ENCODE measurements around the gene PLA2G2A.

Gene PLA2G2A

GRCh38 chr1:19974822-19975416, 4.5 kb downstream of the PLA2G2A start:
- Histone ChIP-seq H3K27ac (ENCODE audit: low read length) (no peak overlapping the region), H3K4me1 (ENCODE audit: low read length) (no peaks in the 10 kb centered on the region), H4K20me1 (ENCODE audit: insufficient read depth, low read length) (no peaks in the 10 kb centered on the region), H3K4me2 (ENCODE audit: low read depth, low read length) (no peak overlapping the region), H3K27me3 (replicated peaks; ENCODE audit: insufficient read depth, low read length) (peaks cover 70% of the 10 kb centered on the region), H3K36me3 (replicated peaks; ENCODE audit: insufficient read depth, low read length) (no peaks in the 10 kb centered on the region), H3K9me3 (replicated peaks; ENCODE audit: insufficient read depth, low read length) (no peaks in the 10 kb centered on the region), H3K9ac (ENCODE audit: low read length) (no peak overlapping the region), H2AFZ (ENCODE audit: low read length) (no peak overlapping the region), H3F3A (ENCODE audit: insufficient read depth, low read length) (no peaks in the 10 kb centered on the region), H3K4me3 (ENCODE audit: low read length) (no peak overlapping the region), H3K9me2 (replicated peaks; ENCODE audit: insufficient read depth, low read length) (no peaks in the 10 kb centered on the region), H3K79me2 (ENCODE audit: low read length) (no peaks in the 10 kb centered on the region)
- TF ChIP-seq EZH2 (optimal IDR thresholded peaks at IDR 0.05; ENCODE audit: low read depth, low read length) (no peak), CTCF (IDR thresholded peaks at IDR 0.05; ENCODE audit: low read length) (peak; percentile 54)
- DNase-seq: no peak

- TF ChIP-seq EZH2 (optimal IDR thresholded peaks at IDR 0.05; ENCODE audit: low read depth, low read length) (no peak), CTCF (IDR thresholded peaks at IDR 0.05; ENCODE audit: low read length) (no peak), EZH2phosphoT487 (IDR thresholded peaks at IDR 0.05; ENCODE audit: low read length) (no peak)
- no peak for DNase-seq
These were observed 5.8 kb downstream of the PLA2G2A start for GRCh38 chr1:19973616-19974015.

GRCh38 chr1:19971664-19972063, 7.8 kb downstream of the PLA2G2A start:
- TF ChIP-seq EZH2phosphoT487 (IDR thresholded peaks at IDR 0.05; ENCODE audit: low read length): no peak
- no peak for TF ChIP-seq CTCF (IDR thresholded peaks at IDR 0.05; ENCODE audit: low read length)
- no peak for TF ChIP-seq EZH2 (optimal IDR thresholded peaks at IDR 0.05; ENCODE audit: low read depth, low read length)
- no peaks in the 10 kb centered on the region for H3K9me3 ChIP-seq (replicated peaks; ENCODE audit: insufficient read depth, low read length)
- peaks cover 4% of the 10 kb centered on the region; the same call in 1 of the 2 replicates for H4K20me1 ChIP-seq (ENCODE audit: insufficient read depth, low read length)
- no peaks in the 10 kb centered on the region for H3K36me3 ChIP-seq (replicated peaks; ENCODE audit: insufficient read depth, low read length)
- no peak overlapping the region for H3K9ac ChIP-seq (ENCODE audit: low read length)
- H3K79me2 ChIP-seq (ENCODE audit: low read length): no peaks in the 10 kb centered on the region
- H3F3A ChIP-seq (ENCODE audit: insufficient read depth, low read length): no peaks in the 10 kb centered on the region
- no peak overlapping the region for H3K4me3 ChIP-seq (ENCODE audit: low read length)
- no peak for DNase-seq
- H3K4me2 ChIP-seq (ENCODE audit: low read depth, low read length): no peak overlapping the region
- no peaks in the 10 kb centered on the region for H3K9me2 ChIP-seq (replicated peaks; ENCODE audit: insufficient read depth, low read length)
- no peak overlapping the region for H2AFZ ChIP-seq (ENCODE audit: low read length)
- no peak overlapping the region for H3K27ac ChIP-seq (ENCODE audit: low read length)
- H3K4me1 ChIP-seq (ENCODE audit: low read length): no peaks in the 10 kb centered on the region
- peaks cover 81% of the 10 kb centered on the region for H3K27me3 ChIP-seq (replicated peaks; ENCODE audit: insufficient read depth, low read length)

More at GRCh38 chr1:19973616-19974015, 5.8 kb downstream of the PLA2G2A start:
- H4K20me1 ChIP-seq (ENCODE audit: insufficient read depth, low read length): no peaks in the 10 kb centered on the region
- no peaks in the 10 kb centered on the region for H3K9me3 ChIP-seq (replicated peaks; ENCODE audit: insufficient read depth, low read length)
- no peak overlapping the region for H2AFZ ChIP-seq (ENCODE audit: low read length)
- no peak overlapping the region for H3K4me3 ChIP-seq (ENCODE audit: low read length)
- no peaks in the 10 kb centered on the region for H3K36me3 ChIP-seq (replicated peaks; ENCODE audit: insufficient read depth, low read length)
- H3K27ac ChIP-seq (ENCODE audit: low read length): no peak overlapping the region
- no peak overlapping the region for H3K9ac ChIP-seq (ENCODE audit: low read length)
- peaks cover 72% of the 10 kb centered on the region for H3K27me3 ChIP-seq (replicated peaks; ENCODE audit: insufficient read depth, low read length)
- H3F3A ChIP-seq (ENCODE audit: insufficient read depth, low read length): no peaks in the 10 kb centered on the region
- no peaks in the 10 kb centered on the region for H3K79me2 ChIP-seq (ENCODE audit: low read length)
- H3K4me2 ChIP-seq (ENCODE audit: low read depth, low read length): no peak overlapping the region
- H3K4me1 ChIP-seq (ENCODE audit: low read length): no peaks in the 10 kb centered on the region
- no peaks in the 10 kb centered on the region for H3K9me2 ChIP-seq (replicated peaks; ENCODE audit: insufficient read depth, low read length)
